Measurements from ENCODE around the gene TAP1.

- no peak for TF ChIP-seq LARP7 (IDR thresholded peaks at IDR 0.05)
- no peak for TF ChIP-seq POLR2A (conservative IDR thresholded peaks at IDR 0.05)
- no peak for TF ChIP-seq NFRKB (IDR thresholded peaks at IDR 0.05; ENCODE audit: low read depth)
- no peak for TF ChIP-seq RAD21 (CRISPR knock-in tag; conservative IDR thresholded peaks at IDR 0.05 in 1 of 2, IDR thresholded peaks at IDR 0.05 in 1 of 2)
These were observed 23.5 kb downstream of the TAP1 start for GRCh38 chr6:32830017-32830416.

Data from K562 (cell line).